ENCODE data around the gene DDX42.
A peak's percentile ranks its signal among the peaks of the same experiment; 100 is the strongest.
"Not testable (repeated sequence)": the region's sequence is repeated elsewhere in the genome, so short reads cannot be mapped to it uniquely, and the experiment has no call there.

The DDX42 gene

GRCh38 chr17:63833026-63833740 is 59.2 kb downstream of the DDX42 start:
- no peak for DNase-seq (ENCODE audit: low read depth, low spot score)
- no peak overlapping the region for H3K4me3 ChIP-seq (ENCODE audit: low read length)

GRCh38 chr17:63833741-63834373 is 59.9 kb downstream of the DDX42 start:
- no peak overlapping the region for H3K4me3 ChIP-seq (ENCODE audit: low read length)
- DNase-seq (ENCODE audit: low read depth, low spot score), result no peak

GRCh38 chr17:63834431-63835166 is 60.6 kb downstream of the DDX42 start:
- no peak overlapping the region for H3K4me3 ChIP-seq (ENCODE audit: low read length)
- DNase-seq (ENCODE audit: low read depth, low spot score), result peak; percentile 61

- DNase-seq (ENCODE audit: low read depth, low spot score), result no peak
- H3K4me3 ChIP-seq (ENCODE audit: low read length), result no peak overlapping the region
Observed at GRCh38 chr17:63835167-63835720, 61.3 kb downstream of the DDX42 start.

- no peak overlapping the region for H3K4me3 ChIP-seq (ENCODE audit: low read length)
- DNase-seq (ENCODE audit: low read depth, low spot score), result no peak
Observed at GRCh38 chr17:63836811-63837210, 62.8 kb downstream of the DDX42 start.

- DNase-seq (ENCODE audit: low read depth, low spot score), result no peak
Observed at GRCh38 chr17:63837480-63837879, 63.5 kb downstream of the DDX42 start.

GRCh38 chr17:63837962-63838600 is 64.1 kb downstream of the DDX42 start:
- DNase-seq (ENCODE audit: low read depth, low spot score), result no peak
- H3K4me3 ChIP-seq (ENCODE audit: low read length), result no peak overlapping the region

More at GRCh38 chr17:63837480-63837879, 63.5 kb downstream of the DDX42 start:
- no peak overlapping the region for H3K4me3 ChIP-seq (ENCODE audit: low read length)

GRCh38 chr17:63838631-63839171 is 64.7 kb downstream of the DDX42 start:
- no peak overlapping the region for H3K4me3 ChIP-seq (ENCODE audit: low read length)
- no peak for DNase-seq (ENCODE audit: low read depth, low spot score)

- H3K4me3 ChIP-seq (ENCODE audit: low read length), result peak overlapping the region; percentile 72
- DNase-seq (ENCODE audit: low read depth, low spot score), result no peak
Observed at GRCh38 chr17:63840591-63841349, 66.8 kb downstream of the DDX42 start.

- H3K4me3 ChIP-seq (ENCODE audit: low read length), result peak overlapping the region; percentile 72
- DNase-seq (ENCODE audit: low read depth, low spot score), result no peak
Observed at GRCh38 chr17:63841350-63842172, 67.6 kb downstream of the DDX42 start.

GRCh38 chr17:63842173-63842539 is 68.2 kb downstream of the DDX42 start:
- DNase-seq (ENCODE audit: low read depth, low spot score), result no peak
- H3K4me3 ChIP-seq (ENCODE audit: low read length), result peak overlapping the region; percentile 72

GRCh38 chr17:63842540-63843386 is 68.8 kb downstream of the DDX42 start, which contains the start of gene SMARCD2:
SMARCD2 (minus strand) TSS chr17:63842685; CDS start chr17:63842674, 11 bp downstream.
- peak within 1 kb of the TSS; percentile 76 for H3K4me3 ChIP-seq (ENCODE audit: low read length)
- peak; percentile 97 for DNase-seq (ENCODE audit: low read depth, low spot score)

GRCh38 chr17:63843387-63843888 is 69.5 kb downstream of the DDX42 start:
- H3K4me3 ChIP-seq (ENCODE audit: low read length), result peak overlapping the region; percentile 76
- DNase-seq (ENCODE audit: low read depth, low spot score), result not testable (repeated sequence)

GRCh38 chr17:63843910-63844677 is 70.1 kb downstream of the DDX42 start:
- DNase-seq (ENCODE audit: low read depth, low spot score), result no peak
- peak overlapping the region; percentile 76 for H3K4me3 ChIP-seq (ENCODE audit: low read length)

GRCh38 chr17:63845509-63845908 is 71.5 kb downstream of the DDX42 start:
- DNase-seq (ENCODE audit: low read depth, low spot score), result no peak
- H3K4me3 ChIP-seq (ENCODE audit: low read length), result no peak overlapping the region
